GM12878 (cell line): ENCODE measurements around the gene TNFAIP2. TPM values are rescaled to one million over a fixed set of nuclear protein-coding genes. Genes with fewer than 3 reads are reported as not detected.

ENCODE experiments used
- BACH1 ChIP-seq: fragments of 450-650 bp; IDR thresholded peaks from 2 replicates; pipeline ENCODE4 v1.6.1; 2017; ENCODE audit warnings: mild to moderate bottlenecking, borderline replicate concordance
- DPF2 ChIP-seq: fragments of 450-650 bp; IDR thresholded peaks from 2 replicates; pipeline ENCODE4 v1.6.1; 2017; ENCODE audit warnings: mild to moderate bottlenecking
- EED ChIP-seq: sonication (generic); IDR thresholded peaks from 2 replicates; pipeline ENCODE4 v1.6.1; 2016; ENCODE audit warnings: antibody characterized with exemption, low read depth
- ETV6 ChIP-seq, 2 experiments: fragments of 450-650 bp in 1 of 2; IDR thresholded peaks in 1 of 2; conservative IDR thresholded peaks in 1 of 2; 2 replicates each; pipeline ENCODE4 v1.6.1; 2014; ENCODE audit warnings: antibody characterized with exemption in 1 of 2, borderline replicate concordance in 1 of 2, low read depth in 1 of 2, mild to moderate bottlenecking in 1 of 2, moderate library complexity in 1 of 2
- FOXM1 ChIP-seq: IDR thresholded peaks from 2 replicates; pipeline ENCODE4 v1.6.1; 2012; ENCODE audit warnings: low read depth, mild to moderate bottlenecking, inconsistent platforms, low read length, moderate library complexity
- GATAD2B ChIP-seq: fragments of 450-650 bp; conservative IDR thresholded peaks from 2 replicates; pipeline ENCODE4 v1.6.1; 2017; ENCODE audit warnings: low read depth, mild to moderate bottlenecking, moderate library complexity
- HDGF ChIP-seq: fragments of 450-650 bp; IDR thresholded peaks from 2 replicates; pipeline ENCODE4 v1.6.1; 2016; ENCODE audit warnings: antibody characterized with exemption
- MTA2 ChIP-seq: fragments of 450-650 bp; IDR thresholded peaks from 2 replicates; pipeline ENCODE4 v1.6.1; 2016; ENCODE audit warnings: low read depth, mild to moderate bottlenecking, moderate library complexity
- MXI1 ChIP-seq: fragments of 150-350 bp; IDR thresholded peaks from 2 replicates; pipeline ENCODE4 v1.6.1; 2011; ENCODE audit warnings: low read depth, mild to moderate bottlenecking, inconsistent platforms, low read length, improper control_type of control experiment
- RELB ChIP-seq: fragments of 450-650 bp; IDR thresholded peaks from 2 replicates; pipeline ENCODE4 v1.6.1; 2017; ENCODE audit warnings: low read depth, mild to moderate bottlenecking, moderate library complexity
- SMARCA5 ChIP-seq: fragments of 450-650 bp; IDR thresholded peaks from 2 replicates; pipeline ENCODE4 v1.6.1; 2017; ENCODE audit warnings: mild to moderate bottlenecking
- SP1 ChIP-seq: IDR thresholded peaks from one replicate; pipeline ENCODE4 v1.6.1; 2011; ENCODE audit warnings: low read depth, low read length
- TCF7 ChIP-seq: IDR thresholded peaks from 2 replicates; pipeline ENCODE4 v1.6.1; 2014; ENCODE audit warnings: antibody characterized with exemption, borderline replicate concordance
- ZNF207 ChIP-seq: fragments of 450-650 bp; IDR thresholded peaks from 2 replicates; pipeline ENCODE4 v1.6.1; 2014; ENCODE audit warnings: antibody characterized with exemption, mild to moderate bottlenecking, borderline replicate concordance
- ZZZ3 ChIP-seq: IDR thresholded peaks from 2 replicates; pipeline ENCODE4 v1.6.1; 2011; ENCODE audit warnings: low read depth; ENCODE audit not compliant: control insufficient read depth, insufficient read length
- polyA plus RNA-seq, 11 experiments: library from polyadenylated mRNA; depleted of rRNA in 4 of 11; unstranded in 6 of 11; stranded (reverse) in 5 of 11; fragments of >200 nt; fragmentation: Nextera tagmentation in 4 of 11; fragmentation: Illumina TruSeq in 1 of 11; extraction: Ambion mirVana in 4 of 11; extraction: Trizol in 1 of 11; gene quantifications; 1 replicate in 1 of 11; 2 replicates in 10 of 11; pipeline versions ENCODE4 v1.2.1 to v1.2.3, GENCODE V29; 2011 to 2016; ENCODE audit warnings: inconsistent platforms in 2 of 11, missing spikeins in 2 of 11, low read depth in 1 of 11
- total RNA-seq, 4 experiments: library from RNA; depleted of rRNA in 3 of 4; stranded (reverse); fragments of >200 nt in 3 of 4; fragmentation: Illumina TruSeq in 1 of 4; extraction: Trizol in 1 of 4; gene quantifications; 2 replicates each; pipeline versions ENCODE4 v1.2.1 to v1.2.3, GENCODE V29; 2013 to 2021
- TF ChIP-seq, protein P1 (sequence below), 3 experiments: IDR thresholded peaks in 2 of 3; conservative IDR thresholded peaks in 1 of 3; 2 replicates each; pipeline ENCODE4 v1.5.1; 2011; ENCODE audit warnings: low read depth in 3 of 3, low read length in 3 of 3, mild to moderate bottlenecking in 3 of 3, control low read depth in 2 of 3, moderate library complexity in 2 of 3, inconsistent platforms in 1 of 3, mixed read lengths in 1 of 3; ENCODE audit not compliant: control insufficient read depth in 2 of 3, insufficient read depth in 1 of 3; ENCODE audit errors: extremely low read depth in 1 of 3
- TF ChIP-seq, protein P2 (sequence below): fragments of 450-650 bp; IDR thresholded peaks from 2 replicates; pipeline ENCODE4 v1.6.1; 2017; ENCODE audit warnings: mild to moderate bottlenecking, moderate library complexity
- TF ChIP-seq, protein P3 (sequence below): fragments of 450-650 bp; IDR thresholded peaks from 2 replicates; pipeline ENCODE4 v1.6.1; 2017; ENCODE audit warnings: mild to moderate bottlenecking

TNFAIP2 gene
- total and polyA plus RNA-seq, 10 of the 15 experiments (the other 5 are each of a cell fraction or from before 2014, with no cell fraction given): 7.1 to 150 (median 74.5) TPM

DNA sequence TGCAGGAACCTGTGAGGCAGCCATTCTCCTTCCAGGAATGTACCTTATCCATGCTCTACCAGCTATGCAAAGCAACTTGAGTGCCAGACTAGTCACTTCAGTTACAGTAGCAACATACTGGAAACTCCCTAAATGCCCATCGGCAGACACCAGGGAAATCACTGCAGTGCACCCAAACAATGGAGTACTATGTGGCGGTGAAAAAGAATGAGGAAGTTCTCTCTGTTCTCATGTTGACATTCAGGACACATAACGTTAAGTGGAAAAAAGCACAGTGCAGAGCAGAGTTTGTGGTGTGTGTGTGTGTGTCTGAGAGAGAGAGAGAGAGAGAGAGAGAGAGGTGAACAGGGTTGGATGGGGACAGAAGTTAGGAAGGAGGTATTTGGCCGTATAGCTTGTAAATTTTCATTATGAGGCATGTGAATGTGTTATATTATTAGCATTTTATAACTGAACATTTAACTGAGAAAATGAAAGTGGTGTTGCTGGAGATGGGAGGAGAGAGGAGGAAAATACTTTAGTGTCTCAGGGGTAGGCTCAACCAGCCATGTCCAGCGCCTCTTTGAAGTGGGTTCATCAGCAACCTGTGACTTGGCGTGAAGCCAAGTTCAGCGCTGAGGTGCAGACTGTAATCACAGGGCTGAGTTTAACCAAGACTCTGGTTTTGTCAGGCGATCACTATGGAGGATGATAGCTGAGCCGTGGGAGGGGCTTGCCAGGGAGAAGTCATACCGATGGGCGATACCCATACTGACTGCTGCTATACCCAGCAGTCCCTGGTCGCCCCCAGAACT lies 17.3 kb downstream of the TNFAIP2 start (continued):
- peak; percentile 64; the same call in 1 of the 2 replicates for TF ChIP-seq GATAD2B
- TF ChIP-seq ZZZ3: no peak
- TF ChIP-seq DPF2: peak; percentile 92
- TF ChIP-seq ZNF207: peak; percentile 40; the same call in 1 of the 2 replicates
- TF ChIP-seq RELB: peak; percentile 89
- peak; percentile 98 for TF ChIP-seq TCF7
- no peak for TF ChIP-seq HDGF
- TF ChIP-seq MTA2: peak; percentile 75
- TF ChIP-seq, protein P1, sequence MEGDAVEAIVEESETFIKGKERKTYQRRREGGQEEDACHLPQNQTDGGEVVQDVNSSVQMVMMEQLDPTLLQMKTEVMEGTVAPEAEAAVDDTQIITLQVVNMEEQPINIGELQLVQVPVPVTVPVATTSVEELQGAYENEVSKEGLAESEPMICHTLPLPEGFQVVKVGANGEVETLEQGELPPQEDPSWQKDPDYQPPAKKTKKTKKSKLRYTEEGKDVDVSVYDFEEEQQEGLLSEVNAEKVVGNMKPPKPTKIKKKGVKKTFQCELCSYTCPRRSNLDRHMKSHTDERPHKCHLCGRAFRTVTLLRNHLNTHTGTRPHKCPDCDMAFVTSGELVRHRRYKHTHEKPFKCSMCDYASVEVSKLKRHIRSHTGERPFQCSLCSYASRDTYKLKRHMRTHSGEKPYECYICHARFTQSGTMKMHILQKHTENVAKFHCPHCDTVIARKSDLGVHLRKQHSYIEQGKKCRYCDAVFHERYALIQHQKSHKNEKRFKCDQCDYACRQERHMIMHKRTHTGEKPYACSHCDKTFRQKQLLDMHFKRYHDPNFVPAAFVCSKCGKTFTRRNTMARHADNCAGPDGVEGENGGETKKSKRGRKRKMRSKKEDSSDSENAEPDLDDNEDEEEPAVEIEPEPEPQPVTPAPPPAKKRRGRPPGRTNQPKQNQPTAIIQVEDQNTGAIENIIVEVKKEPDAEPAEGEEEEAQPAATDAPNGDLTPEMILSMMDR (IDR thresholded peaks at IDR 0.05 in 2 of 3, conservative IDR thresholded peaks at IDR 0.05 in 1 of 3; ENCODE audit: control insufficient read depth in 2 of 3, extremely low read depth in 1 of 3, insufficient read depth in 1 of 3, low read depth in 3 of 3, low read length in 3 of 3): no peak
- TF ChIP-seq ETV6 (conservative IDR thresholded peaks at IDR 0.05 in 1 of 2, IDR thresholded peaks at IDR 0.05 in 1 of 2; ENCODE audit: borderline replicate concordance in 1 of 2, low read depth in 1 of 2): no peak
- peak; percentile 99 for TF ChIP-seq SMARCA5
- 0 out of 2 replicates have a peak, but pooled peaks have one; percentile 64 for TF ChIP-seq FOXM1
- TF ChIP-seq SP1: no peak
- no peak; the same call in 1 of the 2 replicates for TF ChIP-seq MXI1
- peak; percentile 11; the same call in 1 of the 2 replicates for TF ChIP-seq BACH1
- TF ChIP-seq, protein P2, sequence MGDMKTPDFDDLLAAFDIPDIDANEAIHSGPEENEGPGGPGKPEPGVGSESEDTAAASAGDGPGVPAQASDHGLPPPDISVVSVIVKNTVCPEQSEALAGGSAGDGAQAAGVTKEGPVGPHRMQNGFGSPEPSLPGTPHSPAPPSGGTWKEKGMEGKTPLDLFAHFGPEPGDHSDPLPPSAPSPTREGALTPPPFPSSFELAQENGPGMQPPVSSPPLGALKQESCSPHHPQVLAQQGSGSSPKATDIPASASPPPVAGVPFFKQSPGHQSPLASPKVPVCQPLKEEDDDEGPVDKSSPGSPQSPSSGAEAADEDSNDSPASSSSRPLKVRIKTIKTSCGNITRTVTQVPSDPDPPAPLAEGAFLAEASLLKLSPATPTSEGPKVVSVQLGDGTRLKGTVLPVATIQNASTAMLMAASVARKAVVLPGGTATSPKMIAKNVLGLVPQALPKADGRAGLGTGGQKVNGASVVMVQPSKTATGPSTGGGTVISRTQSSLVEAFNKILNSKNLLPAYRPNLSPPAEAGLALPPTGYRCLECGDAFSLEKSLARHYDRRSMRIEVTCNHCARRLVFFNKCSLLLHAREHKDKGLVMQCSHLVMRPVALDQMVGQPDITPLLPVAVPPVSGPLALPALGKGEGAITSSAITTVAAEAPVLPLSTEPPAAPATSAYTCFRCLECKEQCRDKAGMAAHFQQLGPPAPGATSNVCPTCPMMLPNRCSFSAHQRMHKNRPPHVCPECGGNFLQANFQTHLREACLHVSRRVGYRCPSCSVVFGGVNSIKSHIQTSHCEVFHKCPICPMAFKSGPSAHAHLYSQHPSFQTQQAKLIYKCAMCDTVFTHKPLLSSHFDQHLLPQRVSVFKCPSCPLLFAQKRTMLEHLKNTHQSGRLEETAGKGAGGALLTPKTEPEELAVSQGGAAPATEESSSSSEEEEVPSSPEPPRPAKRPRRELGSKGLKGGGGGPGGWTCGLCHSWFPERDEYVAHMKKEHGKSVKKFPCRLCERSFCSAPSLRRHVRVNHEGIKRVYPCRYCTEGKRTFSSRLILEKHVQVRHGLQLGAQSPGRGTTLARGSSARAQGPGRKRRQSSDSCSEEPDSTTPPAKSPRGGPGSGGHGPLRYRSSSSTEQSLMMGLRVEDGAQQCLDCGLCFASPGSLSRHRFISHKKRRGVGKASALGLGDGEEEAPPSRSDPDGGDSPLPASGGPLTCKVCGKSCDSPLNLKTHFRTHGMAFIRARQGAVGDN: peak; percentile 59; the same call in 1 of the 2 replicates
- peak; percentile 46; the same call in 1 of the 2 replicates for TF ChIP-seq EED
- TF ChIP-seq, protein P3, sequence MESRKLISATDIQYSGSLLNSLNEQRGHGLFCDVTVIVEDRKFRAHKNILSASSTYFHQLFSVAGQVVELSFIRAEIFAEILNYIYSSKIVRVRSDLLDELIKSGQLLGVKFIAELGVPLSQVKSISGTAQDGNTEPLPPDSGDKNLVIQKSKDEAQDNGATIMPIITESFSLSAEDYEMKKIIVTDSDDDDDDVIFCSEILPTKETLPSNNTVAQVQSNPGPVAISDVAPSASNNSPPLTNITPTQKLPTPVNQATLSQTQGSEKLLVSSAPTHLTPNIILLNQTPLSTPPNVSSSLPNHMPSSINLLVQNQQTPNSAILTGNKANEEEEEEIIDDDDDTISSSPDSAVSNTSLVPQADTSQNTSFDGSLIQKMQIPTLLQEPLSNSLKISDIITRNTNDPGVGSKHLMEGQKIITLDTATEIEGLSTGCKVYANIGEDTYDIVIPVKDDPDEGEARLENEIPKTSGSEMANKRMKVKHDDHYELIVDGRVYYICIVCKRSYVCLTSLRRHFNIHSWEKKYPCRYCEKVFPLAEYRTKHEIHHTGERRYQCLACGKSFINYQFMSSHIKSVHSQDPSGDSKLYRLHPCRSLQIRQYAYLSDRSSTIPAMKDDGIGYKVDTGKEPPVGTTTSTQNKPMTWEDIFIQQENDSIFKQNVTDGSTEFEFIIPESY: no peak
